Measurements from ENCODE around the gene ILK. TPM values are rescaled to one million over a fixed set of nuclear protein-coding genes. Genes with fewer than 3 reads are reported as not detected.

ILK gene
- total RNA-seq, 1 donor from 2014 or later, result 133 TPM

- TF ChIP-seq CTCF (IDR thresholded peaks at IDR 0.05; ENCODE audit: unreplicated experiment), result no peak
- H3K4me3 Mint-ChIP-seq (ENCODE audit: low read depth), result no peak overlapping the region
- no peak for DNase-seq (ENCODE audit: low spot score, unreplicated experiment)
These were observed 26.9 kb upstream of the ILK start for GRCh38 chr11:6576471-6577373.

GRCh38 chr11:6578134-6578533 is 25.4 kb upstream of the ILK start:
- TF ChIP-seq CTCF (IDR thresholded peaks at IDR 0.05; ENCODE audit: unreplicated experiment), result no peak
- Mint-ChIP-seq H3K27ac (no peak overlapping the region), H3K9me3 (ENCODE audit: low read depth) (peaks cover 9% of the 10 kb centered on the region), H3K4me3 (ENCODE audit: low read depth) (no peak overlapping the region), H3K27me3 (no peaks in the 10 kb centered on the region), H3K36me3 (ENCODE audit: insufficient read depth) (peaks cover 8% of the 10 kb centered on the region), H3K4me1 (ENCODE audit: low read depth) (no peaks in the 10 kb centered on the region)
- DNase-seq (ENCODE audit: low spot score, unreplicated experiment), result no peak

More at GRCh38 chr11:6576471-6577373, 26.9 kb upstream of the ILK start:
- Mint-ChIP-seq H3K9me3 (ENCODE audit: low read depth) (no peaks in the 10 kb centered on the region), H3K27me3 (no peaks in the 10 kb centered on the region), H3K4me1 (ENCODE audit: low read depth) (no peaks in the 10 kb centered on the region), H3K27ac (no peak overlapping the region), H3K36me3 (ENCODE audit: insufficient read depth) (peaks cover 1% of the 10 kb centered on the region)

- Mint-ChIP-seq H3K4me1 (ENCODE audit: low read depth) (no peaks in the 10 kb centered on the region), H3K27ac (no peak overlapping the region), H3K36me3 (ENCODE audit: insufficient read depth) (peaks cover 20% of the 10 kb centered on the region), H3K4me3 (ENCODE audit: low read depth) (no peak overlapping the region), H3K9me3 (ENCODE audit: low read depth) (peaks cover 25% of the 10 kb centered on the region), H3K27me3 (no peaks in the 10 kb centered on the region)
- no peak for DNase-seq (ENCODE audit: low spot score, unreplicated experiment)
- no peak for TF ChIP-seq CTCF (IDR thresholded peaks at IDR 0.05; ENCODE audit: unreplicated experiment)
These were observed 23.9 kb upstream of the ILK start for GRCh38 chr11:6579681-6580080.

GRCh38 chr11:6583584-6583983 is 20.0 kb upstream of the ILK start:
- no peaks in the 10 kb centered on the region for H3K4me1 Mint-ChIP-seq (ENCODE audit: low read depth)

GRCh38 chr11:6584528-6584927 is 19.0 kb upstream of the ILK start:
- TF ChIP-seq CTCF (IDR thresholded peaks at IDR 0.05; ENCODE audit: unreplicated experiment), result no peak
- no peak for DNase-seq (ENCODE audit: low spot score, unreplicated experiment)
- Mint-ChIP-seq H3K27ac (no peak overlapping the region), H3K27me3 (no peaks in the 10 kb centered on the region), H3K9me3 (ENCODE audit: low read depth) (peaks cover 28% of the 10 kb centered on the region), H3K4me3 (ENCODE audit: low read depth) (no peak overlapping the region), H3K4me1 (ENCODE audit: low read depth) (no peaks in the 10 kb centered on the region), H3K36me3 (ENCODE audit: insufficient read depth) (peaks cover 27% of the 10 kb centered on the region)

More at GRCh38 chr11:6583584-6583983, 20.0 kb upstream of the ILK start:
- TF ChIP-seq CTCF (IDR thresholded peaks at IDR 0.05; ENCODE audit: unreplicated experiment), result no peak
- Mint-ChIP-seq H3K9me3 (ENCODE audit: low read depth) (peaks cover 28% of the 10 kb centered on the region), H3K36me3 (ENCODE audit: insufficient read depth) (peaks cover 25% of the 10 kb centered on the region), H3K27ac (no peak overlapping the region), H3K27me3 (no peaks in the 10 kb centered on the region), H3K4me3 (ENCODE audit: low read depth) (no peak overlapping the region)
- DNase-seq (ENCODE audit: low spot score, unreplicated experiment), result no peak
